SK-N-MC (cell line): ENCODE measurements around the gene EPN2.

Experiments used
- EZH2 ChIP-seq: fragments of 200-600 bp; sonication (generic); IDR thresholded peaks from one replicate; pipeline ENCODE4 v1.6.1; 2017; ENCODE audit warnings: antibody characterized with exemption
- POLR2AphosphoS5 ChIP-seq: IDR thresholded peaks from 2 replicates; pipeline ENCODE4 v1.6.1; 2012; ENCODE audit warnings: mild to moderate bottlenecking, low read depth, low read length, borderline replicate concordance

DNA sequence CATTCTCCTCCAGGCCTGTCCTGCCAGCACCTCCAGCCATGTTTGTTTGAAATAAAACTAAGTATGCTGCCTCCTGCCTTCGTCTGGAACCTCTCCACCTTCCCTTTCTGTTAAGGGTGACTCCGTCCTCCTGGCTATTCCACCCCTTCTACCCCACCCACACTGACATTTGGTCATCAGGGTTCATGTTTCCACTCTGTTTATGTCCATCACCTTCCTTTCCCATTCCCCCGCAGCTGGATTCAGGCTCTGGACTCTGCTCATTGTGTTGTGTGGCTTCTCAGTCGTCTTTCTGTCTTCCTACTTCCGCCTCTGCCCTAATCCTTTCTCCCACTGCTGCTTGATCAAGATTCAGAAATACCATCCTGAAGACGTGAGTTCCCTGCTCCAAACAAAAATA lies 28.6 kb downstream of the EPN2 start:
- TF ChIP-seq POLR2AphosphoS5 = no peak
- TF ChIP-seq EZH2 = no peak
